ENCODE measurements around the gene VAMP2.

Gene VAMP2

DNA sequence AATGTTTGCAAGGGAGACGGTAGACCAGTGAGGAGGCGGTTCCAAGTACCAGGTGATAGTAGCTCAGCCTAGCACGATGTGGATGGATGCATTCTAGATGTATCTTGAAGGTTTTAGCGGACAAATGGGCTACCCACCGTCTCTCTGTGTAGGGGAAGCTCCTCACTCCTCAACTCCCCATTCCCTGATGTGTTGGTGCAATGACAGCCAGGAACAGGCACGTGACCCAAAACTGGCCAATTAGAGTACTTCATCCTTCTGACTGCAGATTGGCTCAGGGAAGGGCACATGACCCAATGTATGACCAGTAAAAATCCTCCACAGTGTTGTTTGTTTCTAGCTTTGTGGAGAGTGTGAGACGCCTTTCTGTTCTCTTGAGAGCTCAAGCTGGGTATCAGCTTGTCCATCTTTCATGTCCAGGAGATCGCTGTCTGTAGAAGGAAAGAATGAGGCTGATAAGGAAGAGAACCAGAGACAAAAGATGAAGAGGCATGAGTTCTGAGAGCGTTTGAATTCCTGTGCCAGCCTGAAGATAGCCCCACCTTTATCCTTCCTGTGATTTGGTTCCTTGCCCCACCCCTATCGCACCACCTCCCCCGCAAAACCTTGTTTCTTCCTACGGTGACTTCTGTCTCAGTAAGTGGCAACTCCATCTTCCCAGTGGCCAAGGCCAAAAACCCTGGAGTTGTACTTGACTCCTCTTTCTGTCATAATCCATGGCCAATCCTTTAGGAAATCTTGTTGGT is 29.5 kb upstream of the VAMP2 start (continued):
- no peak for TF ChIP-seq ZNF16 (tag by site-specific recombination; IDR thresholded peaks at IDR 0.05; ENCODE audit: low read depth)
- TF ChIP-seq, protein P1, sequence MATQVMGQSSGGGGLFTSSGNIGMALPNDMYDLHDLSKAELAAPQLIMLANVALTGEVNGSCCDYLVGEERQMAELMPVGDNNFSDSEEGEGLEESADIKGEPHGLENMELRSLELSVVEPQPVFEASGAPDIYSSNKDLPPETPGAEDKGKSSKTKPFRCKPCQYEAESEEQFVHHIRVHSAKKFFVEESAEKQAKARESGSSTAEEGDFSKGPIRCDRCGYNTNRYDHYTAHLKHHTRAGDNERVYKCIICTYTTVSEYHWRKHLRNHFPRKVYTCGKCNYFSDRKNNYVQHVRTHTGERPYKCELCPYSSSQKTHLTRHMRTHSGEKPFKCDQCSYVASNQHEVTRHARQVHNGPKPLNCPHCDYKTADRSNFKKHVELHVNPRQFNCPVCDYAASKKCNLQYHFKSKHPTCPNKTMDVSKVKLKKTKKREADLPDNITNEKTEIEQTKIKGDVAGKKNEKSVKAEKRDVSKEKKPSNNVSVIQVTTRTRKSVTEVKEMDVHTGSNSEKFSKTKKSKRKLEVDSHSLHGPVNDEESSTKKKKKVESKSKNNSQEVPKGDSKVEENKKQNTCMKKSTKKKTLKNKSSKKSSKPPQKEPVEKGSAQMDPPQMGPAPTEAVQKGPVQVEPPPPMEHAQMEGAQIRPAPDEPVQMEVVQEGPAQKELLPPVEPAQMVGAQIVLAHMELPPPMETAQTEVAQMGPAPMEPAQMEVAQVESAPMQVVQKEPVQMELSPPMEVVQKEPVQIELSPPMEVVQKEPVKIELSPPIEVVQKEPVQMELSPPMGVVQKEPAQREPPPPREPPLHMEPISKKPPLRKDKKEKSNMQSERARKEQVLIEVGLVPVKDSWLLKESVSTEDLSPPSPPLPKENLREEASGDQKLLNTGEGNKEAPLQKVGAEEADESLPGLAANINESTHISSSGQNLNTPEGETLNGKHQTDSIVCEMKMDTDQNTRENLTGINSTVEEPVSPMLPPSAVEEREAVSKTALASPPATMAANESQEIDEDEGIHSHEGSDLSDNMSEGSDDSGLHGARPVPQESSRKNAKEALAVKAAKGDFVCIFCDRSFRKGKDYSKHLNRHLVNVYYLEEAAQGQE (tag by site-specific recombination; IDR thresholded peaks at IDR 0.05): no peak
- no peak for TF ChIP-seq ZNF529 (tag by site-specific recombination; IDR thresholded peaks at IDR 0.05; ENCODE audit: insufficient replicate concordance)
- peak; percentile 90; the same call in 1 of the 2 replicates for TF ChIP-seq ZNF561 (tag by site-specific recombination; IDR thresholded peaks at IDR 0.05; ENCODE audit: borderline replicate concordance)
- no peak for TF ChIP-seq TCF7L2 (IDR thresholded peaks at IDR 0.05; ENCODE audit: borderline replicate concordance, low read depth, low read length)
- TF ChIP-seq, protein P2, sequence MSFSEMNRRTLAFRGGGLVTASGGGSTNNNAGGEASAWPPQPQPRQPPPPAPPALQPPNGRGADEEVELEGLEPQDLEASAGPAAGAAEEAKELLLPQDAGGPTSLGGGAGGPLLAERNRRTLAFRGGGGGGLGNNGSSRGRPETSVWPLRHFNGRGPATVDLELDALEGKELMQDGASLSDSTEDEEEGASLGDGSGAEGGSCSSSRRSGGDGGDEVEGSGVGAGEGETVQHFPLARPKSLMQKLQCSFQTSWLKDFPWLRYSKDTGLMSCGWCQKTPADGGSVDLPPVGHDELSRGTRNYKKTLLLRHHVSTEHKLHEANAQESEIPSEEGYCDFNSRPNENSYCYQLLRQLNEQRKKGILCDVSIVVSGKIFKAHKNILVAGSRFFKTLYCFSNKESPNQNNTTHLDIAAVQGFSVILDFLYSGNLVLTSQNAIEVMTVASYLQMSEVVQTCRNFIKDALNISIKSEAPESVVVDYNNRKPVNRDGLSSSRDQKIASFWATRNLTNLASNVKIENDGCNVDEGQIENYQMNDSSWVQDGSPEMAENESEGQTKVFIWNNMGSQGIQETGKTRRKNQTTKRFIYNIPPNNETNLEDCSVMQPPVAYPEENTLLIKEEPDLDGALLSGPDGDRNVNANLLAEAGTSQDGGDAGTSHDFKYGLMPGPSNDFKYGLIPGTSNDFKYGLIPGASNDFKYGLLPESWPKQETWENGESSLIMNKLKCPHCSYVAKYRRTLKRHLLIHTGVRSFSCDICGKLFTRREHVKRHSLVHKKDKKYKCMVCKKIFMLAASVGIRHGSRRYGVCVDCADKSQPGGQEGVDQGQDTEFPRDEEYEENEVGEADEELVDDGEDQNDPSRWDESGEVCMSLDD (tag by site-specific recombination; IDR thresholded peaks at IDR 0.05): no peak
- peak; percentile 75 for TF ChIP-seq KLF8 (tag by site-specific recombination; IDR thresholded peaks at IDR 0.05)
- peak; percentile 73 for TF ChIP-seq IKZF3 (tag by site-specific recombination; IDR thresholded peaks at IDR 0.05)
- TF ChIP-seq ZBTB1 (tag by site-specific recombination; IDR thresholded peaks at IDR 0.05): no peak
- TF ChIP-seq, protein P3, sequence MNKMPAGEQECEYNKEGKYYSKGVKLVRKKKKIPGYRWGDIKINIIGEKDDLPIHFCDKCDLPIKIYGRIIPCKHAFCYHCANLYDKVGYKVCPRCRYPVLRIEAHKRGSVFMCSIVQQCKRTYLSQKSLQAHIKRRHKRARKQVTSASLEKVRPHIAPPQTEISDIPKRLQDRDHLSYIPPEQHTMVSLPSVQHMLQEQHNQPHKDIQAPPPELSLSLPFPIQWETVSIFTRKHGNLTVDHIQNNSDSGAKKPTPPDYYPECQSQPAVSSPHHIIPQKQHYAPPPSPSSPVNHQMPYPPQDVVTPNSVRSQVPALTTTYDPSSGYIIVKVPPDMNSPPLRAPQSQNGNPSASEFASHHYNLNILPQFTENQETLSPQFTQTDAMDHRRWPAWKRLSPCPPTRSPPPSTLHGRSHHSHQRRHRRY (tag by site-specific recombination; IDR thresholded peaks at IDR 0.05): no peak
- no peak for TF ChIP-seq GLI2 (tag by site-specific recombination; IDR thresholded peaks at IDR 0.05; ENCODE audit: borderline replicate concordance, low read depth)
- TF ChIP-seq ZNF23 (tag by site-specific recombination; IDR thresholded peaks at IDR 0.05; ENCODE audit: borderline replicate concordance): no peak
- no peak for TF ChIP-seq ZNF768 (tag by site-specific recombination; IDR thresholded peaks at IDR 0.05)
- no peak for TF ChIP-seq ZNF112 (tag by site-specific recombination; IDR thresholded peaks at IDR 0.05)
- peak; percentile 50; the same call in 1 of the 2 replicates for TF ChIP-seq ZNF639 (tag by site-specific recombination; IDR thresholded peaks at IDR 0.05)
- no peak for TF ChIP-seq ZNF664 (tag by site-specific recombination; IDR thresholded peaks at IDR 0.05)
- peak; percentile 76 for TF ChIP-seq SP2 (tag by site-specific recombination; IDR thresholded peaks at IDR 0.05)
- TF ChIP-seq ZNF701 (tag by site-specific recombination; IDR thresholded peaks at IDR 0.05): no peak
- TF ChIP-seq ZNF214 (tag by site-specific recombination; IDR thresholded peaks at IDR 0.05; ENCODE audit: borderline replicate concordance): no peak
- no peak for TF ChIP-seq HIC1 (tag by site-specific recombination; IDR thresholded peaks at IDR 0.05)
- TF ChIP-seq ZNF335 (tag by site-specific recombination; conservative IDR thresholded peaks at IDR 0.05): peak; percentile 41
- no peak for TF ChIP-seq BCL11A (tag by site-specific recombination; IDR thresholded peaks at IDR 0.05; ENCODE audit: low read depth)
- TF ChIP-seq YY1 (tag by site-specific recombination; IDR thresholded peaks at IDR 0.05): no peak
- TF ChIP-seq GLIS1 (tag by site-specific recombination; IDR thresholded peaks at IDR 0.05): peak; percentile 38; the same call in 1 of the 2 replicates
- TF ChIP-seq OSR2 (tag by site-specific recombination; IDR thresholded peaks at IDR 0.05): 0 out of 2 replicates have a peak, but pooled peaks have one; percentile 35
- TF ChIP-seq SP3 (tag by site-specific recombination; IDR thresholded peaks at IDR 0.05): peak; percentile 45
- TF ChIP-seq EGR2 (tag by site-specific recombination; IDR thresholded peaks at IDR 0.05; ENCODE audit: low read depth): peak; percentile 71; the same call in 1 of the 2 replicates
- no peak for TF ChIP-seq ZSCAN4 (tag by site-specific recombination; IDR thresholded peaks at IDR 0.05)

Measured in HEK293 (cell line).